Omental fat pad (tissue), 4 donors: ENCODE measurements around the gene ACTR3C. TPM values are rescaled to one million over a fixed set of nuclear protein-coding genes. Genes with fewer than 3 reads are reported as not detected.
"Not testable (repeated sequence)": the region's sequence is repeated elsewhere in the genome, so short reads cannot be mapped to it uniquely, and the experiment has no call there.

ENCODE experiments used
- ATAC-seq: fragments of 150-250 bp; one replicate; pipeline ENCODE4 v1.9.1; 2016; ENCODE audit warnings: mild to moderate bottlenecking, moderate library complexity; ENCODE audit not compliant: low FRiP score
- DNase-seq: peaks from one replicate; pipeline ENCODE4 v3.0.0-alpha.2; 2019; ENCODE audit warnings: low spot score
- CTCF ChIP-seq, 3 donors: fragments of 450-650 bp; IDR thresholded peaks; one replicate each; pipeline ENCODE4 v1.5.1; 2016 to 2017; ENCODE audit warnings: antibody characterized with exemption in 3 of 3, mild to moderate bottlenecking in 3 of 3, moderate library complexity in 2 of 3
- total RNA-seq, 4 donors: library from RNA; depleted of rRNA; stranded (reverse); fragments of >200 nt; gene quantifications; one replicate each; pipeline ENCODE4 v1.1.0, GENCODE V29; 2016

Gene ACTR3C
- total RNA-seq, 4 donors from 2014 or later: 1.1 to 12.9 (median 4.9) TPM

- no peak for TF ChIP-seq CTCF (IDR thresholded peaks at IDR 0.05)
- DNase-seq: no peak
- ATAC-seq: no peak
These were observed 1.1 kb downstream of the ACTR3C start for GRCh38 chr7:150322114-150322832.

DNA sequence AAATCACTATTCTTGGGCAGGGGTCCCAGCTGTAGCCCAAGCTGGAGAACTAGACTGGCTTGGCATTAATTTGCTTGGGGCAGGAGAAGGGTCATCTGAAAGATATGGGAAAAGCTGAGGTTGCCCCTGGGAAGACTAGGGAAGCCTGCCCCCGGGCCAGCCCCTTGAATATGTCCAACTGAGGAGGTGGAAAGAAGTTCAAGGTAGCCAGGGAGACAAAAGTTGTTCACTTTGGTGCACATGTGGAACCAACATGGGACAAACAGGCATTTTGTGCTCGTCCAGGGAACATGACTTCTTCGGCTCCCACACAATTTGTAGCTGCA, 1.6 kb downstream of the ACTR3C start:
- TF ChIP-seq CTCF (IDR thresholded peaks at IDR 0.05): no peak
- ATAC-seq: no peak
- no peak for DNase-seq

- DNase-seq: no peak
- ATAC-seq: no peak
- TF ChIP-seq CTCF (IDR thresholded peaks at IDR 0.05): no peak
These were observed 5.4 kb downstream of the ACTR3C start for GRCh38 chr7:150317748-150318444.

- ATAC-seq, DNase-seq: not testable (repeated sequence)
These were observed 6.4 kb downstream of the ACTR3C start for GRCh38 chr7:150316987-150317386.

GRCh38 chr7:150314639-150315239, 8.6 kb downstream of the ACTR3C start:
- ATAC-seq (no peak), DNase-seq (no peak)
- no peak for TF ChIP-seq CTCF (IDR thresholded peaks at IDR 0.05)

DNA sequence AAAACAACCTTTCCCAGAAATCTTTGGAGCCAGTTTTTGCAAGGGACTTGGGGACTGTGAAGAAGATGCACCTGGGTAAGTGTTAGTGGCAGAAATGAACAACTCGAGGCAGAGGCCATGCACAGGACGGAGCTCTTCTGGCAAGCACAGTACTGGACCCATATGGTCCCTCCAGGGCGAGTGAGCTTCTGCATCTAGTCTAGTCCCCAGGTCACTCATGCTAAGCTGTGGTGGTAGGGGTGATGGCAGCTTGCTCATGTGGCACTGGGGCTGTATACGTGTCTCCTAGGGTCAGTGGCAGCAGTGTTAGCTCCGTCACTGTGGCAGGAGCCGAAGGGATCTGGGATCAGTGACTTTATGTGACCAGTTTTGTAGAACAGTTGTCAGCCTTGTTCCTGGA, 9.5 kb downstream of the ACTR3C start:
- no peak for TF ChIP-seq CTCF (IDR thresholded peaks at IDR 0.05)
- no peak for ATAC-seq
- DNase-seq: no peak

DNA sequence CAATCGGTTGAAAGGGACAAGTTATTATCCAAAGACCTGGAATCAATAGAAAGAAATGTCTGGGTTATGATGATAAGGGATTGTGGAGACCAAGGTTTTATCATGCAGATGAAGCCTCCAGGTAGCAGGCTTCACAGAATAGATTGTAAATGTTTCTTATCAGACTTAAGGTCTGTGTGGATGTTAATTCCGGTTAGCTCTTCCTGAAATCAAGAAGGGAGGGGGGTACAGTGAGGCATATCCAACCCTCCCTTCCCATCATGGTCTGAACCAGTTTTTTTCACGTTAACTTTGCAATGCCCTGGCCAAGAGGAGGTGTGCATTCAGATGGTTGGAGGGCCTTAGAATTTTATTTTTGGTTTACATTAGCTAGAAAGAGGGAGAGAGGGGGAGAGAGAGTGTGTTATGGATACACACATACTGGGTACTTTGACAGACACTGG, 10.0 kb downstream of the ACTR3C start:
- TF ChIP-seq CTCF (IDR thresholded peaks at IDR 0.05): no peak
- ATAC-seq (no peak), DNase-seq (no peak)

DNA sequence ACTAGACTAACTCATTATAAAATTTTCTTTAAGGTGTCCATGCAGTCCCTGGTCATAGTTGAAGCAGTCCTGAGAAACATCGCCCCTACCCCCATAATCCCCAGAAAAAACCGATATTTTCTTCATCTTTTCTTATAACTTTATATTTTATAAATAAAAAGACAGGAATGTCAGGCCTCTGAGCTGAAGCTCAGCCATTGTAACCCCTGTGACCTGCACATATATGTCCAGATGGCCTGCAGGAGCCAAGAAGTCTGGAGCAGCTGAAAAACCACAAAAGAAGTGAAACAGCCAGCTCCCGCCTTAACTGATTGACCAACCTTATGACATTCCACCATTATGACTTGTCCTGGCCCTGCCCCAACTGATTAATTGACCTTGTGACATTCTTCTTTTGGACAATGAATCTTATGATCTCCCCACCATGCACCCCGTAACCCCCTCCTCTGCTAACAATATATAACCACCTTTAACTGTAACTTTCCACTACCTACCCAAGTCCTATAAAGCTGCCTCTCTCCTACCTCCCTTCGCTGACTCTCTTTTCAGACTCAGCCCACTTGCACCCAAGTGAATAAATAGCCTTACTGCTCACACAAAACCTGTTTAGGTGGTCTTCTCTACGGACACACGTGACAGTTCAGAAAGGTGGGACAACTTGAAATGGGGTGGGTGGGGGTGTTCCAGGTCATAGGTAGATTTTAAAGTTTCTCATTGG, 10.5 kb downstream of the ACTR3C start:
- DNase-seq, ATAC-seq: not testable (repeated sequence)
